ENCODE results near the gene MLXIP. TPM values are rescaled to one million over a fixed set of nuclear protein-coding genes. Genes with fewer than 3 reads are reported as not detected.
A peak's percentile ranks its signal among the peaks of the same experiment; 100 is the strongest.

Gene MLXIP
- total RNA-seq, 1 donor from 2014 or later: 13.2 TPM

DNA sequence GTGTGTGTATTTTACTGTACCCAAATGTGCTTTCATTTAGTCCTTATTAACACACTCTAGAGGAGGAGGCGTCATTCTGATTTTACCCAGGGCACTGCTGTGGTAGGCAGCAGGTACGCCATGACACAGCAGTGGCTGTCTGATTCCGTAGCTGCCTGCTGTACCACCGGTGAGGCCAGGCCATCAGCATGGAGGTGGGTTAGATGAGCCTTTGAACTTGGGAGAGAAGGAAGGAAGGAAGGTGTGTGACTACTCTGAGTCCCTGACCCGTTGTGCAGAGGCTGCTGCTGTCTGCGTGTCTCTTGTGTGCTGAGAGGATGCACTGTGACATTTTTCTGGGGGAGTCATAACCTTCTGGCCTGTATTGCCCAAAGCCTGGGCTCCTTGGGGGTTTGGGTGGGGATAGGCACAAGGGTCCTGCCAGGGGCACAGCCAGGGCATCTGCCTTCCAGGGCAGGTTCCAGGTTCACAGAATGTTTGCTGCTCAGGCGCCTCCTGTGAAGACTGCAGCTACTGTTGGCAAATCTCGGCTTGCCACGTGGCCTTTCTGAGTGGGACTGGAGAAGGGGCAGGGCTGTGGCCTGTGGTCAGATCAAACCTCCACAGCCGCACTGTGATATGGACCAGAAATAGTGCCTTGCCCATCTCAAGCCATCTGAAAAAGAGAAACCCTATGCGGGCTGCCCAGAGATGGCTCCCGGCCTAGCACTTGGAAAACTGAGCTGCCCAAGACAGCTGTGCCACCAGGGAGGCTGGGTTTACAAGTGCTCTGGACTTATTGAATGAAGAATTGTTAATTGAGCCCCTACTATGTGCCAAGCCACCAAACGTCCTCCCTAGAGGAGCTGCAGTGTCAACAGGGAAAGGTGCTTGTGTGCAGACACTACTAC, 47.1 kb downstream of the MLXIP start:
- DNase-seq (ENCODE audit: low spot score): no peak

DNA sequence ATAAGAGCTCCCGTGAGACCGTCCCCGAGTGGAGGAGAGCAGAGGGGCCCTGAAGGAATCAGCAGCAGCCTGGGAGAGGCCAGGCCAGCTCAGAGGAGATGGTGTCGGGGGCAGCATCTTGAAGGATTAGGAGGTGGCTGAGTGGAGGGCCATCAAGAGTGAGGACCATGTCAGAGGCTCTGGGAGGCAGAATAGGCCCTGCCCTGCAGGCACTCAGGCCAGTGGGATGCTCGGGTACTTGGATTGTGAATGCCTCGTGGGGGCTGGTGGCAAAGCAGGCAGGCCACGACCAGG, 47.7 kb downstream of the MLXIP start:
- DNase-seq (ENCODE audit: low spot score): no peak

DNA sequence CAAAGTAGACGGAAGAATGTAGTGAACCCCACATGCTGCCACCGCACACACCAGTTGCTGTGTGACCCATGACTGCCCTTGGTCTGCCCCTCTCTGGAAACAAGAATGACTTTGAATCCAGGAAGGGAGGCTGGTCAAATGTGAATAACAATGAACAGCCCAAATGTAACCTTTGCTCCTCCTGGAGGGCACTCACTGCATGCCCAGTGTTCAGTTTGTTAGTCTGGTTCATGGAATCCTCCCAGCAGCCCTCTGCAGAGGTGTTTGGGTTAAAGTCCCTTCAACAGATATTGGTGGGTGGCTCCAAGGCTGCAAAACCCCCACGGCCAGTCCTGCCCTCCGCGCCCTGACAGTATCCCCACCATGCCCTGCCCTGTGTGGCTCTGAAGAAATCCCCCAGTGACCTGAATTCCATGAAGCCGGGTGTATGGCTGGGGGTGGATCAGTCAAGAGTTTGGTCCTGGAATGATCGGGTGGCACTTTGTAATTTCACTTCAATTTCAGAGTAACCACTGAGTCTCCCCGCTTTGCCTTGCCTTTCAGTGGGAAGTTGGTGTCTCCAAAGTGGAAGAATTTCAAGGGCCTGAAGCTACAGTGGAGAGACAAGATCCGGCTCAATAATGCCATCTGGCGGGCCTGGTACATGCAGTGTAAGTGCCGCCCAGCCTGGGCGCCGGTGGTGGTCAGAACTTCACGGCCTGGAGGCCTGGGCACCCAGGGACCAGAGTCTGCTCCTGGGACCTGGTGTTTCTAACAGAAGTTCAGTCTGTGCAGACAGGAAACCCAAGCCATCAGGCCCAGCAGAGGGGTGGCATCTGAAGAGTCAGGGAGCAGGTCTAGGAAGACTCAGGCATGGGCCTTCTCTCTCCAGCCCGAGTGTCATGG, 48.4 kb downstream of the MLXIP start:
- no peak for DNase-seq (ENCODE audit: low spot score)

DNA sequence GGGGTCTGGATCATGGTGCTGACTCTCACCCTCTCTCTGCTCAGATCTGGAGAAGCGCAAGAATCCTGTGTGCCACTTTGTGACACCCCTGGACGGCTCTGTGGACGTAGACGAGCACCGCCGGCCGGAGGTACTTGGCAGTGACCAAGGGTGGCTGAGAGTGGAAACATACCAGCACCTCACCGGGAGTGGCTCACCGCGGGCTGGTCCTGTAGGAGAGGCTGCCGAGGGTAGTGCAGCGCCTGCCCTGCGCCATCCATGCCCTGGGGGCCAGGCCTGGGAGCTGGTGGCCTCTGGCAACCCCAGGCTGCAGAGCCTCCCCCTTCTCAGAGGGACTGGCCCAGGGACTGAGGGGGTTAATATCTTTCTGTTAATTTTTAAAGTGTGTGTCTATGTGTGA, 49.3 kb downstream of the MLXIP start:
- DNase-seq (ENCODE audit: low spot score): no peak

- no peak for DNase-seq (ENCODE audit: low spot score)
Measured at GRCh38 chr12:122128481-122128880, 49.9 kb downstream of the MLXIP start.

DNA sequence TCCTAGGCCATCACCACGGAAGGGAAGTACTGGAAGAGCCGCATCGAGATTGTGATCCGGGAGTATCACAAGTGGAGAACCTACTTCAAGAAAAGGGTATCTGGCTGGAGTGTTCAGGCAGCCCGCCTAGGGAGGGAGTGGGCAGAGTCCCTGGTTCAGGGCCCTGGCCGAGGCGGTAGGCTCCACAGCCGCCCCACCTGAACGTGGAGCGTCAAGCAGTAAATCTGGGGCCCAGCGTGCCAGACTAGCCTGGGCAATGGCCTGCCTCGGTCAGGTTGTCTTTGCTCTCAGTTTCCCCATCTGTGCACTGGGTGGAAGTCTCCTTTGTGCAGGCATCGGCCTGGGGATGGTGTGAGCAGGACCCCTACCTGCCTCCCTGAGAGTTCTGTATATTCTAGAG, 50.6 kb downstream of the MLXIP start:
- no peak for DNase-seq (ENCODE audit: low spot score)

DNA sequence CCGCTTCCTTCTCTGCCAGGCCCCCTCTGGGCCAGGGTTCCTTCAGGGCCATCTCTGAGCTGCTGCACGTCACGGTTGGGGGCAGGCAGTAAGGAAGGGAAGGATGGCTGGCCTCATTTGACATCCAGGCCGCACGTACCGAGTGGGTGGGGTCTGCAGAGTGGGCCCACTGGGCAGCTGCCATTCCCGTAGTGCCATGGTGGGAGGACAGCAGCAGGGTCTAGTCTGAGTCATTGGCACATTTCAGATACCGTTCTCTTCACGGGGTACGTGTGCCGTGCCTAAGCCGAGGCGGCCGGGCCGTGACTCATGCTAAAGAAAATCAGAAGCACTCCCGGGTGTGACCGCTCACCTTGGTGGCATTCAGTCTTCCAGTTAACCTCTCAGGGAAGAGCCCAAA, 51.6 kb downstream of the MLXIP start:
- DNase-seq (ENCODE audit: low spot score): no peak

- DNase-seq (ENCODE audit: low spot score): no peak
Measured at GRCh38 chr12:122133192-122133950, 54.8 kb downstream of the MLXIP start.

DNA sequence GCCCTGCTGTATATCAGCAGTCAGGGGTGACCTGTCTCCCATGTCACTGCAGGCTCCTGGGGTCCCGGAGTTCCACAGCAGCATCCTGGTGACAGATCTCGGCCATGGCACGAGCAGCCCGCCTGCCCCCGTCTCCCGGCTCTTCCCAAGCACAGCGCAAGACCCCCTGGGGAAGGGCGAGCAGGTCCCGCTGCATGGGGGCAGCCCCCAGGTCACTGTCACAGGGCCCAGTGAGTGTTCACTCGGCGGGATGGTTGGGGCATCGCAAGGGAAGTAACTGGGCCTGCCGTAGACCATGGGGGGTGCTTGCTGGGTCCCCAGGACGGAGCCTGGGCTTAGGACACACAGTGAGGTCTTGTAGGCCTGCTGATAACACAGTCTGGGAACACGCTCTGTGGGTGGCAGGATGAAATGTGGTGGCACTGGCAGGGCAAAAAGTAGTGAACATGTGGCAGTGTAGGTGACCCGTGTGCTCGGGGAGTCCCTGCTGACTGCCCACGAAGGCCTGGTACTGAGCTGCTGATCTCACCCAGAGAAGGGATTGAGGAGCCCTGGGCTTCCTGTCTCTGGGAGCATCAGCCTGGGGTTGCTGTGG, 57.0 kb downstream of the MLXIP start:
- no peak for DNase-seq (ENCODE audit: low spot score)

DNA sequence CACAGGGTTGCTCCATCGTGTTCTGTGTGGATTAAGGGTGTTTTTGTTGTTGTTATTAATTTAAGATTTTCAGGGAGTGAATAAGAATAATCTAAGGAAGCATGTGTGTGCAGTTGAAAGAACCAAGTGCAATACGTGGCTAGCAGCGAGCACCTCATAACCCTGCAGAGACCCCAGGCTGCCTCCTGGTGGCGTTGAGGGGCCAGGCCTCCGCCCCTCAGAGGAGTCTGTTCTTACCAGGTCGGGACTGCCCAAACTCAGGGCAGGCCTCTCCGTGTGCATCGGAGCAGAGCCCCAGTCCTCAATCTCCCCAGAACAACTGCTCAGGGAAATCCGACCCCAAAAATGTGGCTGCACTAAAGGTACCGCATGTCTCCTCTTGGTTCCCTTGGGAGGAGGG, 58.7 kb downstream of the MLXIP start:
- DNase-seq (ENCODE audit: low spot score): no peak

DNA sequence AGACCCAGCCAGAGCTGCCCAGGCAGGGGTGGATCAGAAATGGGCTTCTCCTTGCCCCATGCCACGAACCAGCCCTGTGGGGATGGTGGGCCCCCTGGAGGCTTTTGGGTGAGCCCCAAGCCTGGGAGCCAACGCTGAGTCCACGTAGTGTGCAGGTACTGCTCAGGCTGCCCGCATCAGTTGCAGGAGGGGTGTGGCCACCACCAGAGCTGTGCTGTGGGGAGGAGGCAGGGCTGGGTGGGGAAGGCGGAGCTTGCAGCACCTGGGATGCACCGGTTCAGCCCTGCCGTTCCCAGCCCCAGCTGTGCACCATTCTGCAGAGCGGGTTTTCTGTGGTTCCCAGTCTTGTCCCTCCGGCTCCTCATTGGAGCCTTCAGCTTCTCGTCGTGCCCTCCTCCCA, 59.1 kb downstream of the MLXIP start:
- peak; percentile 24 for DNase-seq (ENCODE audit: low spot score)

GRCh38 chr12:122138181-122138580, 59.6 kb downstream of the MLXIP start:
- DNase-seq (ENCODE audit: low spot score): no peak

GRCh38 chr12:122138616-122139015, 60.1 kb downstream of the MLXIP start:
- no peak for DNase-seq (ENCODE audit: low spot score)

GRCh38 chr12:122139266-122139665, 60.7 kb downstream of the MLXIP start:
- DNase-seq (ENCODE audit: low spot score): no peak

- no peak for DNase-seq (ENCODE audit: low spot score)
Measured at GRCh38 chr12:122139941-122140340, 61.4 kb downstream of the MLXIP start.

GRCh38 chr12:122140467-122141257, 62.1 kb downstream of the MLXIP start:
- DNase-seq (ENCODE audit: low spot score): no peak

DNA sequence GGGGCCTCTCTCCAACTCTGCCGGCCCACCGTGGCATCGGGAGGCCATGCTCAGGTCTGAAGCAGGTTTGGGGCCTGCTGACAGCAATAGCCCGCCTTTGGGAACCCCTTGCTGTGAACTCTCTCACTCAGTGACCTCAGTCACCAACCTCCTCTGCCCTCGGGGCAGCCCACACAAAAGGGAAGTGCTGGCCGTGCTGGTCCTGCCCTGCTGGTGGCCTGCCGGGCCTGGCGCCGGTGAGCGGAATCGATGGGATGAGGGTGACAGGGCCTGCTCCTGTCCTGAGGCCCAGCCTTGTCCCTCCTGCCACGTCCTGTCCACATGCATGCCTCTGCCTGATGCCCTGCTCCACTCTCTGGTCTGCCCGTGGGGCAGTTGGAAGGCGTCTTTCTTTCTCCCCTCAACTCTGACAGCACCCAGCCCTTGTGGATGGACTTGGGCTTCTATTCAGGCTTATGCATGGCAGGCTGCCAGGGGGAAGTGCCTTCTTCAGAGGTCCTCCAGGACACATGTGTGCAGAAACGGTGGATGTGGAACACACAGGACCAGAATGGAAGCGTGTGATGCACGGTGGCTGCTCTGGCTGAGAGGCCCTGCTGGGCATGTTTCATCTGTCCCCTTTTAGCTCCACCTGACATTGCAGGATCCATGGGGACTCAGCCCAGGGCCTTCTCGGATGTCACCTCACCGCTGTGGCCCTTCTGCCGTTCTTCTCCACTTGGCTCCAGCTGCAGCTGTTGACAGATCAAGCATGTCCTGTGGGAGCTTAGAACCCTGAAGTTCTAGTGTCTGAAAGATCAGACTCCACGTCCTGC, 63.6 kb downstream of the MLXIP start:
- no peak for DNase-seq (ENCODE audit: low spot score)

DNA sequence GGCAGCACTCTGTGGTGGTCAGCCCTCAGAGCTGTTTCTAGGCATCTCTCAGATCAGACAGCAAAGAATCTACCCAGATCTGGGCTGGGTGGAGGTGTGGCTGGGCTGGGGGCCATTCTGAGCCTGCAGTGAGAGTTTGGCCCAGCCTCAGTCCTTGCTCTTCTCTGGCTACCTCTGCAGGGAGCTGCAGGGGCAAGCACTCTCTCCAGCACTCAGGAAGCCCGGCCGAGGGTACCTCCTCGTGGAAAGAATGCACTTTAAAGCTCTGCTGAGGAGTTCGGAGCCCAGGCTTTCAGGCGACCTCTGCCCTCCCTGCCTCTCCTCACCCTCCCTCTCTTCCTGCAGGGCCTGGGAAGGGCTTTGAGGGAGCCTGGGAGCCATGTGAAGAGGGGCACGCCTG, 64.3 kb downstream of the MLXIP start:
- DNase-seq (ENCODE audit: low spot score): no peak

GRCh38 chr12:122144885-122145284, 66.3 kb downstream of the MLXIP start:
- DNase-seq (ENCODE audit: low spot score): no peak
